KMS-11 (cell line): ENCODE data around the gene TCF12.

Experiments used
- H2AFZ ChIP-seq: fragments of 200-600 bp; sonication (generic); 2 replicates; pipeline ENCODE4 v1.6.1; 2016; ENCODE audit warnings: antibody characterized with exemption, mixed run types, low read depth
- H3K27ac ChIP-seq: fragments of 200-600 bp; sonication (generic); 2 replicates; pipeline ENCODE4 v1.6.1; 2016; ENCODE audit warnings: mild to moderate bottlenecking, mixed run types
- H3K27me3 ChIP-seq: fragments of 200-600 bp; sonication (generic); 2 replicates; pipeline ENCODE4 v1.6.1; 2017; ENCODE audit warnings: mild to moderate bottlenecking, low read depth, mixed run types, moderate library complexity; ENCODE audit not compliant: insufficient read depth
- H3K36me3 ChIP-seq: fragments of 200-600 bp; sonication (generic); 2 replicates; pipeline ENCODE4 v1.6.1; 2017; ENCODE audit warnings: mild to moderate bottlenecking, mixed run types; ENCODE audit not compliant: insufficient read depth
- H3K4me1 ChIP-seq: fragments of 200-600 bp; sonication (generic); 2 replicates; pipeline ENCODE4 v1.6.1; 2016; ENCODE audit warnings: mild to moderate bottlenecking, low read depth, mixed run types; ENCODE audit not compliant: poor library complexity, severe bottlenecking
- H3K4me2 ChIP-seq: fragments of 200-600 bp; sonication (generic); 2 replicates; pipeline ENCODE4 v1.7.0; 2016; ENCODE audit warnings: mild to moderate bottlenecking, mixed run types
- H3K4me3 ChIP-seq: fragments of 200-600 bp; sonication (generic); IDR thresholded peaks from 2 replicates; pipeline ENCODE4 v1.6.1; 2017; ENCODE audit warnings: low read depth, low read length, mixed read lengths; ENCODE audit not compliant: insufficient read depth
- H3K79me2 ChIP-seq: fragments of 200-600 bp; sonication (generic); 2 replicates; pipeline ENCODE4 v1.6.1; 2016; ENCODE audit warnings: low read depth, mixed run types; ENCODE audit not compliant: insufficient read depth
- H3K9ac ChIP-seq: fragments of 200-600 bp; sonication (generic); 2 replicates; pipeline ENCODE4 v1.6.1; 2016; ENCODE audit warnings: mild to moderate bottlenecking, mixed run types
- H4K20me1 ChIP-seq: fragments of 200-600 bp; sonication (generic); 2 replicates; pipeline ENCODE4 v1.6.1; 2016; ENCODE audit warnings: mild to moderate bottlenecking, mixed run types; ENCODE audit not compliant: insufficient read depth
- CTCF ChIP-seq: fragments of 200-600 bp; sonication (generic); conservative IDR thresholded peaks from 2 replicates; pipeline ENCODE4 v1.6.1; 2017; ENCODE audit warnings: low read depth, mild to moderate bottlenecking, antibody characterized with exemption, low read length, moderate library complexity, mixed read lengths

The TCF12 gene

GRCh38 chr15:57069423-57069822, 151.0 kb downstream of the TCF12 start:
- Histone ChIP-seq H3K79me2 (no peaks in the 10 kb centered on the region), H3K27me3 (no peaks in the 10 kb centered on the region), H4K20me1 (no peaks in the 10 kb centered on the region; the same call in 1 of the 2 replicates), H2AFZ (no peak overlapping the region), H3K4me2 (no peak overlapping the region), H3K27ac (no peak overlapping the region), H3K4me1 (no peaks in the 10 kb centered on the region), H3K9ac (no peak overlapping the region), H3K36me3 (no peaks in the 10 kb centered on the region), H3K4me3 (no peak overlapping the region)
- no peak for TF ChIP-seq CTCF

GRCh38 chr15:57070674-57071073, 152.2 kb downstream of the TCF12 start:
- Histone ChIP-seq H3K9ac (no peak overlapping the region), H3K27me3 (no peaks in the 10 kb centered on the region), H3K36me3 (no peaks in the 10 kb centered on the region), H4K20me1 (no peaks in the 10 kb centered on the region; the same call in 1 of the 2 replicates), H2AFZ (no peak overlapping the region), H3K4me3 (no peak overlapping the region), H3K4me1 (no peaks in the 10 kb centered on the region), H3K79me2 (no peaks in the 10 kb centered on the region), H3K4me2 (no peak overlapping the region), H3K27ac (no peak overlapping the region)
- TF ChIP-seq CTCF = no peak

- TF ChIP-seq CTCF = no peak
- no peak overlapping the region for H3K9ac ChIP-seq
- H3K36me3 ChIP-seq = no peaks in the 10 kb centered on the region
- no peaks in the 10 kb centered on the region; the same call in 1 of the 2 replicates for H4K20me1 ChIP-seq
- no peaks in the 10 kb centered on the region for H3K27me3 ChIP-seq
- no peak overlapping the region for H3K27ac ChIP-seq
- no peak overlapping the region for H3K4me2 ChIP-seq
- H3K4me1 ChIP-seq = peaks cover 6% of the 10 kb centered on the region
- H3K4me3 ChIP-seq = no peak overlapping the region
- no peaks in the 10 kb centered on the region for H3K79me2 ChIP-seq
- no peak overlapping the region for H2AFZ ChIP-seq
Observed at GRCh38 chr15:57079446-57079845, 161.0 kb downstream of the TCF12 start.

- Histone ChIP-seq H3K4me1 (peaks cover 6% of the 10 kb centered on the region), H4K20me1 (no peaks in the 10 kb centered on the region; the same call in 1 of the 2 replicates), H3K27me3 (no peaks in the 10 kb centered on the region), H3K4me3 (no peak overlapping the region), H2AFZ (no peak overlapping the region), H3K9ac (no peak overlapping the region), H3K27ac (no peak overlapping the region), H3K36me3 (no peaks in the 10 kb centered on the region), H3K4me2 (no peak overlapping the region), H3K79me2 (no peaks in the 10 kb centered on the region)
- no peak for TF ChIP-seq CTCF
Observed at GRCh38 chr15:57079931-57080620, 161.6 kb downstream of the TCF12 start.
